SK-N-MC (cell line): ENCODE results near the gene HBS1L.

Experiments
- EZH2 ChIP-seq: fragments of 200-600 bp; sonication (generic); IDR thresholded peaks from one replicate; pipeline ENCODE4 v1.6.1; 2017; ENCODE audit warnings: antibody characterized with exemption
- POLR2AphosphoS5 ChIP-seq: IDR thresholded peaks from 2 replicates; pipeline ENCODE4 v1.6.1; 2012; ENCODE audit warnings: mild to moderate bottlenecking, low read depth, low read length, borderline replicate concordance

GRCh38 chr6:135071541-135071940 lies 16.9 kb upstream of the HBS1L start:
- TF ChIP-seq EZH2 (no peak), POLR2AphosphoS5 (no peak)
